GM23338 (cell line): ENCODE measurements around the gene ARL4A. TPM values are rescaled to one million over a fixed set of nuclear protein-coding genes. Genes with fewer than 3 reads are reported as not detected.
"Not testable (repeated sequence)": the region's sequence is repeated elsewhere in the genome, so short reads cannot be mapped to it uniquely, and the experiment has no call there.

Source experiments
- ATAC-seq: fragments of 200-7000 bp; cut with Tn5 transposase; 3 replicates; pipeline ENCODE4 v1.9.1; 2020
- DNase-seq: peaks from one replicate; pipeline ENCODE4 v3.0.0-alpha.2; 2015; ENCODE audit warnings: low spot score
- H2AFZ ChIP-seq: fragments of 200-600 bp; sonication (generic); 2 replicates; pipeline ENCODE4 v1.8.0; 2016; ENCODE audit warnings: antibody characterized with exemption, mild to moderate bottlenecking, moderate library complexity
- H3F3A ChIP-seq: fragments of 200-600 bp; sonication (generic); replicated peaks from 2 replicates; pipeline ENCODE4 v1.8.0; 2017; ENCODE audit warnings: antibody characterized with exemption, mixed run types, low read depth
- H3K27ac ChIP-seq: fragments of 200-600 bp; sonication (generic); 2 replicates; pipeline ENCODE4 v1.6.1; 2016; ENCODE audit warnings: low read depth
- H3K27me3 ChIP-seq: fragments of 200-600 bp; sonication (generic); 2 replicates; pipeline ENCODE4 v1.8.0; 2016; ENCODE audit warnings: mild to moderate bottlenecking, mixed run types, moderate library complexity; ENCODE audit not compliant: insufficient read depth
- H3K36me3 ChIP-seq: fragments of 200-600 bp; sonication (generic); 2 replicates; pipeline ENCODE4 v1.8.0; 2016; ENCODE audit warnings: mild to moderate bottlenecking; ENCODE audit not compliant: insufficient read depth
- H3K4me1 ChIP-seq: fragments of 200-600 bp; sonication (generic); 2 replicates; pipeline ENCODE4 v1.8.0; 2016; ENCODE audit warnings: mild to moderate bottlenecking, moderate library complexity; ENCODE audit not compliant: insufficient read depth
- H3K4me2 ChIP-seq: fragments of 200-600 bp; sonication (generic); 2 replicates; pipeline ENCODE4 v1.7.1; 2017; ENCODE audit warnings: mixed run types
- H3K4me3 ChIP-seq: fragments of 200-600 bp; sonication (generic); 2 replicates; pipeline ENCODE4 v1.6.1; 2016; ENCODE audit warnings: mixed run types
- H3K79me2 ChIP-seq: fragments of 200-600 bp; sonication (generic); replicated peaks from 2 replicates; pipeline ENCODE4 v1.8.0; 2017; ENCODE audit warnings: mild to moderate bottlenecking; ENCODE audit not compliant: insufficient read depth
- H3K9me2 ChIP-seq: fragments of 200-600 bp; sonication (generic); 2 replicates; pipeline ENCODE4 v1.8.0; 2017; ENCODE audit not compliant: insufficient read depth
- H4K20me1 ChIP-seq: fragments of 200-600 bp; sonication (generic); replicated peaks from 2 replicates; pipeline ENCODE4 v1.8.0; 2017; ENCODE audit warnings: mild to moderate bottlenecking; ENCODE audit not compliant: insufficient read depth
- H3K27ac Mint-ChIP-seq: 2 replicates; pipeline ENCODE4 v1.8.0; 2020; ENCODE audit warnings: inconsistent platforms, mild to moderate bottlenecking, moderate library complexity, mixed read lengths
- H3K27me3 Mint-ChIP-seq: 3 replicates; pipeline ENCODE4 v1.8.0; 2022; ENCODE audit warnings: low read depth, mild to moderate bottlenecking, moderate library complexity, mixed read lengths, inconsistent platforms; ENCODE audit not compliant: insufficient read depth, poor library complexity
- H3K36me3 Mint-ChIP-seq: 3 replicates; pipeline ENCODE4 v1.8.0; 2021; ENCODE audit warnings: low read depth, mild to moderate bottlenecking, inconsistent platforms, moderate library complexity, mixed read lengths
- H3K4me1 Mint-ChIP-seq: 3 replicates; pipeline ENCODE4 v1.8.0; 2020; ENCODE audit warnings: mild to moderate bottlenecking, inconsistent platforms, mixed read lengths
- H3K4me3 Mint-ChIP-seq: 3 replicates; pipeline ENCODE4 v1.8.0; 2021; ENCODE audit warnings: moderate library complexity, mild to moderate bottlenecking, inconsistent platforms, mixed read lengths
- H3K9me3 Mint-ChIP-seq: 3 replicates; pipeline ENCODE4 v1.8.0; 2020; ENCODE audit warnings: moderate library complexity, mild to moderate bottlenecking, inconsistent platforms, mixed read lengths
- CTCF ChIP-seq, 2 experiments: fragments of 200-600 bp in 1 of 2; sonication (generic) in 1 of 2; conservative IDR thresholded peaks; 2 replicates each; pipeline versions ENCODE4 v1.5.1 to v1.6.1; 2016 to 2017; ENCODE audit warnings: antibody characterized with exemption in 2 of 2, low read depth in 2 of 2, mild to moderate bottlenecking in 2 of 2, moderate library complexity in 1 of 2
- ETS1 ChIP-seq: IDR thresholded peaks from 2 replicates; pipeline ENCODE4 v1.6.1; 2016; ENCODE audit warnings: antibody characterized with exemption
- EZH2 ChIP-seq: fragments of 200-600 bp; sonication (generic); IDR thresholded peaks from one replicate; pipeline ENCODE4 v1.8.0; 2017; ENCODE audit warnings: antibody characterized with exemption, mild to moderate bottlenecking, low read depth; ENCODE audit not compliant: unreplicated experiment
- JUNB ChIP-seq: IDR thresholded peaks from one replicate; pipeline ENCODE4 v1.6.1; 2016; ENCODE audit warnings: antibody characterized with exemption; ENCODE audit not compliant: unreplicated experiment
- POLR2AphosphoS5 ChIP-seq: IDR thresholded peaks from 2 replicates; pipeline ENCODE4 v1.6.1; 2016; ENCODE audit warnings: antibody characterized with exemption, low read depth
- REST ChIP-seq: IDR thresholded peaks from one replicate; pipeline ENCODE4 v1.6.1; 2018; ENCODE audit warnings: antibody characterized with exemption; ENCODE audit not compliant: unreplicated experiment
- ZNF114 ChIP-seq: fragments of 250-450 bp; sonication (Bioruptor Pico); IDR thresholded peaks from 2 replicates; pipeline ENCODE4 v1.5.0; 2020; ENCODE audit warnings: mild to moderate bottlenecking, moderate library complexity
- ZNF331 ChIP-seq: fragments of 250-450 bp; sonication (Bioruptor Pico); IDR thresholded peaks from 2 replicates; pipeline ENCODE4 v1.5.0; 2020; ENCODE audit warnings: low read depth, mild to moderate bottlenecking, moderate library complexity
- polyA plus RNA-seq: library from polyadenylated mRNA; unstranded; fragments of >200 nt; fragmentation: Nextera tagmentation; extraction: Ambion mirVana; gene quantifications from 2 replicates; pipeline ENCODE4 v1.2.1, GENCODE V29; 2016
- total RNA-seq: library from RNA; depleted of rRNA; stranded (reverse); fragments of >200 nt; shearing (Covaris generic); gene quantifications from 2 replicates; pipeline ENCODE4 v1.2.3, GENCODE V29; 2014

ARL4A gene
- total and polyA plus RNA-seq, 2 experiments from 2014 or later: 48.9 to 82.5 TPM

- H3F3A ChIP-seq, H3K4me3 Mint-ChIP-seq, H4K20me1 ChIP-seq, H2AFZ ChIP-seq, H3K27ac Mint-ChIP-seq, H3K27me3 Mint-ChIP-seq, DNase-seq, H3K27ac ChIP-seq, H3K36me3 ChIP-seq, H3K4me3 ChIP-seq, H3K9me3 Mint-ChIP-seq, H3K9me2 ChIP-seq, ATAC-seq, H3K27me3 ChIP-seq, H3K4me2 ChIP-seq: not testable (repeated sequence)
- Histone ChIP-seq H3K79me2 (peaks cover 66% of the 10 kb centered on the region), H3K4me1 (peaks cover 18% of the 10 kb centered on the region)
- peaks cover 13% of the 10 kb centered on the region; the same call in 2 of the 3 replicates for H3K36me3 Mint-ChIP-seq
- H3K4me1 Mint-ChIP-seq: peaks cover 21% of the 10 kb centered on the region
Measured at GRCh38 chr7:12691388-12691787, 4.0 kb downstream of the ARL4A start.

GRCh38 chr7:12692035-12692434 is 4.6 kb downstream of the ARL4A start:
- Histone ChIP-seq H3K27ac (no peak overlapping the region), H3K27me3 (no peaks in the 10 kb centered on the region), H2AFZ (no peak overlapping the region), H4K20me1 (peaks cover 4% of the 10 kb centered on the region), H3K9me2 (no peaks in the 10 kb centered on the region), H3K36me3 (no peaks in the 10 kb centered on the region), H3K4me3 (no peak overlapping the region), H3K79me2 (peaks cover 66% of the 10 kb centered on the region), H3K4me1 (peaks cover 18% of the 10 kb centered on the region), H3F3A (no peaks in the 10 kb centered on the region), H3K4me2 (no peak overlapping the region)
- DNase-seq (no peak), ATAC-seq (no peak)
- Mint-ChIP-seq H3K4me1 (peaks cover 21% of the 10 kb centered on the region), H3K27ac (no peak overlapping the region), H3K27me3 (no peaks in the 10 kb centered on the region), H3K4me3 (no peak overlapping the region), H3K36me3 (peaks cover 16% of the 10 kb centered on the region; the same call in 2 of the 3 replicates), H3K9me3 (no peaks in the 10 kb centered on the region)
- no peak for TF ChIP-seq EZH2

- Histone ChIP-seq H3K4me1 (peaks cover 18% of the 10 kb centered on the region), H3K27me3 (no peaks in the 10 kb centered on the region), H3F3A (no peaks in the 10 kb centered on the region), H3K79me2 (peaks cover 68% of the 10 kb centered on the region), H3K4me3 (no peak overlapping the region), H3K27ac (no peak overlapping the region), H3K36me3 (no peaks in the 10 kb centered on the region), H3K9me2 (no peaks in the 10 kb centered on the region), H3K4me2 (no peak overlapping the region), H2AFZ (no peak overlapping the region), H4K20me1 (peaks cover 4% of the 10 kb centered on the region)
- H3K4me1 Mint-ChIP-seq: peaks cover 21% of the 10 kb centered on the region
- no peak overlapping the region for H3K27ac Mint-ChIP-seq
- H3K9me3 Mint-ChIP-seq: no peaks in the 10 kb centered on the region
- DNase-seq (no peak), ATAC-seq (no peak)
- no peak overlapping the region for H3K4me3 Mint-ChIP-seq
- H3K36me3 Mint-ChIP-seq: peaks cover 16% of the 10 kb centered on the region; the same call in 2 of the 3 replicates
- no peaks in the 10 kb centered on the region for H3K27me3 Mint-ChIP-seq
- no peak for TF ChIP-seq EZH2
- TF ChIP-seq ZNF331 (CRISPR knock-in tag): no peak
- TF ChIP-seq ZNF114 (CRISPR knock-in tag): no peak
- TF ChIP-seq JUNB: no peak
- no peak for TF ChIP-seq ETS1
- no peak for TF ChIP-seq REST
- no peak for TF ChIP-seq CTCF (conservative IDR thresholded peaks at IDR 0.05; ENCODE audit: low read depth in 2 of 2)
- no peak for TF ChIP-seq POLR2AphosphoS5
Measured at GRCh38 chr7:12692479-12693259, 5.2 kb downstream of the ARL4A start.
